GM21528 (cell line): ENCODE data around the gene GINS2.

ENCODE experiments used
- ATAC-seq: cut with Tn5 transposase; IDR thresholded peaks from one replicate; pipeline ENCODE4 v1.9.1; 2021; ENCODE audit warnings: mild to moderate bottlenecking, moderate library complexity; ENCODE audit not compliant: unreplicated experiment, low FRiP score

GINS2 gene

GRCh38 chr16:85690469-85691064 lies 1.8 kb upstream of the GINS2 start:
- ATAC-seq: no peak

- no peak for ATAC-seq
Measured at GRCh38 chr16:85689950-85690320, 1.2 kb upstream of the GINS2 start.

GRCh38 chr16:85689285-85689949 lies 663 bp upstream of the GINS2 start:
- no peak for ATAC-seq

GRCh38 chr16:85687651-85688471 lies 893 bp downstream of the GINS2 start:
- no peak for ATAC-seq

GRCh38 chr16:85686912-85687591 lies 1.7 kb downstream of the GINS2 start:
- no peak for ATAC-seq

GRCh38 chr16:85685251-85685650 lies 3.5 kb downstream of the GINS2 start:
- ATAC-seq: no peak

- no peak for ATAC-seq
Measured at GRCh38 chr16:85683363-85683762, 5.4 kb downstream of the GINS2 start.

- no peak for ATAC-seq
Measured at GRCh38 chr16:85682516-85682915, 6.2 kb downstream of the GINS2 start.

GRCh38 chr16:85681255-85681654 lies 7.5 kb downstream of the GINS2 start:
- no peak for ATAC-seq

- no peak for ATAC-seq
Measured at GRCh38 chr16:85680352-85680944, 8.3 kb downstream of the GINS2 start.

GRCh38 chr16:85679870-85680269 lies 8.9 kb downstream of the GINS2 start:
- ATAC-seq: no peak

- no peak for ATAC-seq
Measured at GRCh38 chr16:85678821-85679220, 9.9 kb downstream of the GINS2 start.

GRCh38 chr16:85678016-85678415 lies 10.7 kb downstream of the GINS2 start:
- no peak for ATAC-seq

- ATAC-seq: no peak
Measured at GRCh38 chr16:85677383-85677967, 11.3 kb downstream of the GINS2 start.

GRCh38 chr16:85676466-85676865 lies 12.3 kb downstream of the GINS2 start:
- ATAC-seq: no peak

- ATAC-seq: no peak
Measured at GRCh38 chr16:85675251-85675874, 13.4 kb downstream of the GINS2 start.

GRCh38 chr16:85674828-85675227 lies 13.9 kb downstream of the GINS2 start:
- no peak for ATAC-seq

GRCh38 chr16:85674418-85674755 lies 14.4 kb downstream of the GINS2 start:
- no peak for ATAC-seq

GRCh38 chr16:85673529-85674417 lies 15.0 kb downstream of the GINS2 start:
- no peak for ATAC-seq
